ENCODE results near the gene GPR84.

Gene GPR84

GRCh38 chr12:54390668-54391551 lies 26.6 kb upstream of the GPR84 start:
- DNase-seq: peak; percentile 74

GRCh38 chr12:54390176-54390667 lies 25.9 kb upstream of the GPR84 start:
- DNase-seq: no peak

- DNase-seq: no peak
These were observed 25.4 kb upstream of the GPR84 start for GRCh38 chr12:54389607-54390175.

- DNase-seq: no peak
These were observed 24.8 kb upstream of the GPR84 start for GRCh38 chr12:54389134-54389508.

- no peak for DNase-seq
These were observed 24.2 kb upstream of the GPR84 start for GRCh38 chr12:54388237-54389133.

- DNase-seq: no peak
These were observed 22.8 kb upstream of the GPR84 start for GRCh38 chr12:54387114-54387467.

- DNase-seq: no peak
These were observed 22.3 kb upstream of the GPR84 start for GRCh38 chr12:54386403-54387113.

GRCh38 chr12:54385251-54385914 lies 21.1 kb upstream of the GPR84 start:
- DNase-seq: peak in 1 of 2 donors; percentile 57

GRCh38 chr12:54384591-54385041 lies 20.3 kb upstream of the GPR84 start, which contains the start of gene ZNF385A:
Gene ZNF385A (minus strand): TSS chr12:54384733. CDS start chr12:54384514, 219 bp downstream.
- peak in 1 of 2 donors; percentile 74 for DNase-seq

- DNase-seq: peak; percentile 30 to 81
These were observed 18.8 kb upstream of the GPR84 start for GRCh38 chr12:54383041-54383609.

GRCh38 chr12:54381136-54381535 lies 16.9 kb upstream of the GPR84 start:
- no peak for DNase-seq

GRCh38 chr12:54379398-54380201 lies 15.3 kb upstream of the GPR84 start:
- DNase-seq: peak; percentile 87 to 88

- no peak for DNase-seq
These were observed 14.6 kb upstream of the GPR84 start for GRCh38 chr12:54378796-54379397.

- no peak for DNase-seq
These were observed 13.7 kb upstream of the GPR84 start for GRCh38 chr12:54377797-54378515.

GRCh38 chr12:54377007-54377406 lies 12.7 kb upstream of the GPR84 start:
- DNase-seq: no peak

GRCh38 chr12:54376596-54376995 lies 12.3 kb upstream of the GPR84 start:
- no peak for DNase-seq

GRCh38 chr12:54375259-54375579 lies 10.9 kb upstream of the GPR84 start:
- no peak for DNase-seq

GRCh38 chr12:54374562-54375258 lies 10.4 kb upstream of the GPR84 start:
- DNase-seq: no peak
